DMS 273 (cell line): ENCODE results near the gene ANKRD12.
"Not testable (repeated sequence)": the region's sequence is repeated elsewhere in the genome, so short reads cannot be mapped to it uniquely, and the experiment has no call there.

Experiments
- DNase-seq: peaks from one replicate; lab custom pipeline; 2025; ENCODE audit not compliant: unreplicated experiment; lab: John Stamatoyannopoulos, UW

Gene ANKRD12

GRCh38 chr18:9226463-9226862 is 89.9 kb downstream of the ANKRD12 start:
- DNase-seq: no peak

- no peak for DNase-seq
Observed at GRCh38 chr18:9231852-9232486, 95.4 kb downstream of the ANKRD12 start.

GRCh38 chr18:9232977-9233376 is 96.4 kb downstream of the ANKRD12 start:
- DNase-seq: no peak

- DNase-seq: no peak
Observed at GRCh38 chr18:9233771-9234440, 97.3 kb downstream of the ANKRD12 start.

GRCh38 chr18:9234528-9234927 is 97.9 kb downstream of the ANKRD12 start:
- DNase-seq: no peak

- DNase-seq: no peak
Observed at GRCh38 chr18:9237981-9238380, 101.4 kb downstream of the ANKRD12 start.

GRCh38 chr18:9239720-9240119 is 103.1 kb downstream of the ANKRD12 start:
- no peak for DNase-seq

GRCh38 chr18:9240270-9240669 is 103.7 kb downstream of the ANKRD12 start:
- no peak for DNase-seq

GRCh38 chr18:9243029-9243428 is 106.4 kb downstream of the ANKRD12 start:
- DNase-seq: no peak

- DNase-seq: no peak
Observed at GRCh38 chr18:9244376-9244775, 107.8 kb downstream of the ANKRD12 start.

- peak; percentile 5 for DNase-seq
Observed at GRCh38 chr18:9248661-9249060, 112.1 kb downstream of the ANKRD12 start.

GRCh38 chr18:9249254-9249653 is 112.7 kb downstream of the ANKRD12 start:
- no peak for DNase-seq

GRCh38 chr18:9259173-9259572 is 122.6 kb downstream of the ANKRD12 start:
- DNase-seq: no peak

GRCh38 chr18:9260388-9261380 is 124.1 kb downstream of the ANKRD12 start:
- peak; percentile 4 for DNase-seq

- no peak for DNase-seq
Observed at GRCh38 chr18:9263264-9263663, 126.7 kb downstream of the ANKRD12 start.

- DNase-seq: not testable (repeated sequence)
Observed at GRCh38 chr18:9264797-9265196, 128.2 kb downstream of the ANKRD12 start.

- no peak for DNase-seq
Observed at GRCh38 chr18:9273221-9273620, 136.6 kb downstream of the ANKRD12 start.

- DNase-seq: no peak
Observed at GRCh38 chr18:9275890-9276289, 139.3 kb downstream of the ANKRD12 start.

- DNase-seq: no peak
Observed at GRCh38 chr18:9278028-9278427, 141.4 kb downstream of the ANKRD12 start.

GRCh38 chr18:9280849-9281248 is 144.3 kb downstream of the ANKRD12 start:
- DNase-seq: no peak

- no peak for DNase-seq
Observed at GRCh38 chr18:9281780-9282179, 145.2 kb downstream of the ANKRD12 start.

GRCh38 chr18:9283791-9284190 is 147.2 kb downstream of the ANKRD12 start:
- DNase-seq: no peak
